Testis (tissue), 3 donors: ENCODE measurements around the gene ETFA. TPM values are rescaled to one million over a fixed set of nuclear protein-coding genes. Genes with fewer than 3 reads are reported as not detected.

Experiments used
- DNase-seq: peaks from one replicate; pipeline ENCODE4 v3.0.0-alpha.2; 2019
- H3K27ac ChIP-seq, 2 donors: fragments of 200-600 bp; sonication (generic); one replicate each; pipeline ENCODE4 v1.5.1; 2019
- H3K27me3 ChIP-seq: fragments of 200-600 bp; sonication (generic); one replicate; pipeline ENCODE4 v1.5.1; 2019
- H3K36me3 ChIP-seq: fragments of 200-600 bp; sonication (generic); one replicate; pipeline ENCODE4 v1.5.1; 2017; ENCODE audit warnings: low read depth; ENCODE audit errors: missing control alignments
- H3K4me1 ChIP-seq: fragments of 200-600 bp; sonication (generic); one replicate; pipeline ENCODE4 v1.5.1; 2019
- H3K4me3 ChIP-seq, 2 donors: fragments of 200-600 bp; sonication (generic); one replicate each; pipeline ENCODE4 v1.5.1; 2017 to 2019
- H3K9me3 ChIP-seq: fragments of 200-600 bp; sonication (generic); one replicate; pipeline ENCODE4 v1.5.1; 2017
- POLR2A ChIP-seq: fragments of 450-650 bp; IDR thresholded peaks from one replicate; pipeline ENCODE4 v1.6.1; 2017; ENCODE audit warnings: antibody characterized with exemption, mild to moderate bottlenecking, moderate library complexity
- WGBS, 2 donors: methylation state at CpG; one replicate each; pipeline ENCODE4 v1.1.5; 2018; 5-methylcytosine and 5-hydroxymethylcytosine counted together
- intact Hi-C: fragments of 100-400 bp; cut with DNase I; formaldehyde crosslinking; loops from one replicate; pipeline ENCODE4 v1.15.1; 2023; ENCODE audit warnings: low total_unique reads
- polyA plus RNA-seq: library from polyadenylated mRNA; stranded (reverse); fragments of 350-450 nt; fragmentation: Illumina TruSeq; extraction: RNeasy Lipid Tissue Mini Kit (QIAGEN cat#74804); gene quantifications from one replicate; pipeline ENCODE4 v1.2.3, GENCODE V29; 2014; ENCODE audit warnings: low read depth, low replicate concordance; ENCODE audit not compliant: insufficient read depth
- total RNA-seq, 2 donors: library from RNA; depleted of rRNA; stranded (reverse); fragments of >200 nt; gene quantifications; one replicate each; pipeline ENCODE4 v1.2.3, GENCODE V29; 2016
- TF ChIP-seq, protein P1 (sequence below), 3 experiments: fragments of 450-650 bp in 2 of 3; fragments of 200-600 bp in 1 of 3; sonication (generic) in 1 of 3; IDR thresholded peaks; one replicate each; pipeline ENCODE4 v1.5.1; 2016 to 2019; ENCODE audit warnings: antibody characterized with exemption in 3 of 3, mild to moderate bottlenecking in 2 of 3, moderate library complexity in 1 of 3

ETFA gene
- total and polyA plus RNA-seq, 3 donors from 2014 or later: 58.3 to 72.7 (median 72.1) TPM

DNA sequence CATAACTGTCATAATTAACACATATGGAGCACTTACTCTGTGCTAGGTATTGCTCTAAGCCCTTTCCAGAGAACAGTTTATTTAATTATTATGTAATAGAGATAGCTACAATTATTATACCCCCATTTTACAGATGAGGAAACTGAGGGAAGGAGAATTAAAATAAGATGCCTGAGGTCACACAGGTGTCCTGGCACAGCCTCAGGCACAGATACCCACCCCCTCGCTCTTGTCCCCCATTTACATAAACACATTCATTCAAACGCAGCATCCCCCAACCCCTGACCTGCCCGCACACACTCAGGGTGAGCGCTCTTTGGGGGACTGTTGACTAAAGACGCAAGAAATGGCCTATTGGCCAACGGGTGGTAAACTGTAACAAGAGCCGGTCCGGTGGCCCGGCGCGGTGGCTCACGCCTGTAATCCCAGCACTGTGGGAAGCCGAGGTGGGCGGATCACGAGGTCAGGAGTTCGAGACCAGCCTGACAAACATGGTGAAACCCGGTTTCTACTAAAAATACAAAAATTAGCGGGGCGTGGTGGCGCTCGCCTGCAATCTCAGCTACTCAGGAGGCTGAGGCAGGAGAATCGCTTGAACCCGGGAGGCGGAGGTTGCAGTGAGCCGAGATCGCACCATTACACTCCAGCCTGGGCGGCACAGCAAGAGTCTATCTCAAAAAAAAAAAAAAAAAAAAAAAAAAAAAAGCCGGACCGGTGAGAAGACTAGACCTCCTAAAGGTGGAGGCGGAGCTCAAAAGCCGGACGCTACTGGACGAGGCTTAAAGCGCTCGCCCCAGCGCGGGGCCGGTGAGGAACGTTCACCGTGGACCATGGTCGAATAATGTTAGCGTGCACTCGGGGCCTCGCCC lies 23.4 kb upstream of the ETFA start:
- TF ChIP-seq, protein P1, sequence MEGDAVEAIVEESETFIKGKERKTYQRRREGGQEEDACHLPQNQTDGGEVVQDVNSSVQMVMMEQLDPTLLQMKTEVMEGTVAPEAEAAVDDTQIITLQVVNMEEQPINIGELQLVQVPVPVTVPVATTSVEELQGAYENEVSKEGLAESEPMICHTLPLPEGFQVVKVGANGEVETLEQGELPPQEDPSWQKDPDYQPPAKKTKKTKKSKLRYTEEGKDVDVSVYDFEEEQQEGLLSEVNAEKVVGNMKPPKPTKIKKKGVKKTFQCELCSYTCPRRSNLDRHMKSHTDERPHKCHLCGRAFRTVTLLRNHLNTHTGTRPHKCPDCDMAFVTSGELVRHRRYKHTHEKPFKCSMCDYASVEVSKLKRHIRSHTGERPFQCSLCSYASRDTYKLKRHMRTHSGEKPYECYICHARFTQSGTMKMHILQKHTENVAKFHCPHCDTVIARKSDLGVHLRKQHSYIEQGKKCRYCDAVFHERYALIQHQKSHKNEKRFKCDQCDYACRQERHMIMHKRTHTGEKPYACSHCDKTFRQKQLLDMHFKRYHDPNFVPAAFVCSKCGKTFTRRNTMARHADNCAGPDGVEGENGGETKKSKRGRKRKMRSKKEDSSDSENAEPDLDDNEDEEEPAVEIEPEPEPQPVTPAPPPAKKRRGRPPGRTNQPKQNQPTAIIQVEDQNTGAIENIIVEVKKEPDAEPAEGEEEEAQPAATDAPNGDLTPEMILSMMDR (IDR thresholded peaks at IDR 0.05): no peak
- no peak for TF ChIP-seq POLR2A
- no peak overlapping the region for H3K27ac ChIP-seq
- intact Hi-C loops: no loop called here
- H3K4me1 ChIP-seq: peaks cover 3% of the 10 kb centered on the region
- no peak for DNase-seq
- H3K27me3 ChIP-seq: peaks cover 3% of the 10 kb centered on the region
- WGBS, 2 donors: 14 to 17% methylated on average over 39 to 44 of the region's 44 CpGs
- H3K36me3 ChIP-seq: no peaks in the 10 kb centered on the region
- no peaks in the 10 kb centered on the region for H3K9me3 ChIP-seq
- no peak overlapping the region for H3K4me3 ChIP-seq

DNA sequence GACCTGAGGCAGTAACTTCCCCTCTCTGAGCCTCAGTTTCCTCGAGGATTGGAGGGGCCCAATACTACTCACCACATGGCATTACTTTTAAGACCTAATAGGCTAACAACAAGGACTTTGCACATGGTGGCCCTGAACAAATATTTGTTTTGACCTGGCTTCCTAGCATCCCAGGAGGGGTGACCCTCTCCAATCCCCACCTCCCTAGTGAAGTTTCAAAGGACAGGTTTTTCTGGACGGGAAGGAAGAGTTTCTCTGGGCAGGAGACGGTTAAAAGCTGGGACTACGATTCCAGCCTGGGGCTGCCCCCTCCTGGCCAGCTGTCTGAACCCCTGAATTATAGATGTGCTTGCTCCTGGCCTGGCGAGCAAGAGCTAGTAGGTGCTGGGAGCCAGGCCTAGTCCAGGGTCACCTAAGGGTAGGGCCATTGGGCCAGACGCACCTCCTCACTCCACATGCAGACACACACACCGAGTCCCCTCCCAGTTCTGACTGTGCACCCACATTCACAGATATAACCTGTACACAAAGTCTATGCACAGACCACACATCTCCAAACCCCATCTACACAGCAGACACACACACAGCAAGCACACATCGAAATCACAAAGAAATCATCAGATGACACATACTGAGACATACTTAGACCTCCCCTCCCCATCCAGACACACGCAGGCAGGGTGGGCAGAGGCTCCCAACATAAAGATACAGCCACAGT lies 22.6 kb upstream of the ETFA start:
- intact Hi-C loops: no loop called here

DNA sequence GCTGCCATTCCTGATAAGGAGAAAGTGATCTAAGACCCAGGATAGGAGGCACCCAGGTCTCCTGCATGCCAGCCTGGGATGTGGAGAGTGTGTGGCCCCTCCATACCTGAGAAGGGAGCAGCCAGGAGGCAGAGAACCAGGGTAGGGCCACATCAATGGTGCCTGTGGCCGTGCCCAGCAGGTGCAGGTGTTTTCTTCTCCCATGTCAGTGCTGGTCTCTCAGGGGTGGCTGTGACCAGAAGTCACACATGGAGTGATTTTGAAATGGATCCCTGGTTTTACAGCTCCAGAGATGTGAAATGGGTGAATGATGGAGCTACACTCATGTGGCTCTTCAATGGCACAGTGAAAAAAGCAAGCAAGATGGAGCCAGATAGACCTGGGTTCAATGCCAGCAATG lies 22.0 kb upstream of the ETFA start:
- Histone ChIP-seq H3K27me3 (peaks cover 3% of the 10 kb centered on the region), H3K4me3 (no peak overlapping the region), H3K9me3 (no peaks in the 10 kb centered on the region), H3K27ac (no peak overlapping the region), H3K36me3 (no peaks in the 10 kb centered on the region), H3K4me1 (no peaks in the 10 kb centered on the region)
- DNase-seq: no peak
- TF ChIP-seq POLR2A: no peak
- TF ChIP-seq, protein P1 (IDR thresholded peaks at IDR 0.05): no peak
- 94 to 100% methylated on average over 1 of the region's 1 CpG for WGBS, 2 donors
- intact Hi-C loops: no loop called here

More for the DNA sequence above, 22.6 kb upstream of the ETFA start:
- H3K4me3 ChIP-seq: no peak overlapping the region
- WGBS, 2 donors: 50 to 55% methylated on average over 6 to 9 of the region's 9 CpGs
- no peaks in the 10 kb centered on the region for H3K9me3 ChIP-seq
- H3K36me3 ChIP-seq: no peaks in the 10 kb centered on the region
- TF ChIP-seq, protein P1 (IDR thresholded peaks at IDR 0.05): no peak
- TF ChIP-seq POLR2A: no peak
- no peaks in the 10 kb centered on the region for H3K4me1 ChIP-seq
- H3K27me3 ChIP-seq: peaks cover 3% of the 10 kb centered on the region
- H3K27ac ChIP-seq: no peak overlapping the region
- DNase-seq: no peak

DNA sequence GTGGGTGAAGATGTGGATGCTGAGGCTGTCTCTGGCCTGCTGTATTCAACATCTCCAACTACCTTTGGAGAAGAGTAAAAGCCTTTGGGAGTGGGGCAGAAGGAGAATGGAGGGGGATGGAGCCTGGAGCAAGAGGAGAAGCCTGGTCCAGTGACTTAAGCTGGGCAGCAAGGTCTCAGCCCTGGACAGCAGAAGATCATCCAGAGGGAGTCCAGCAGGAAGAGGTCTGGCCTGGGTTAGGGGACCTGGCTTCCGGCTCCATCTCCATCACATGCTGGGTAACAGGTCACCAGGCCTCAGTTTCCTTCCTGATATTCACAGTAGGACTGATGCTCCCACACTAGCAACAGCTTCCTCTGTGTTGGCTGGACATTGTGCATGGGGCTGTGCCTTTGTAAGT lies 21.5 kb upstream of the ETFA start:
- DNase-seq: no peak
- Histone ChIP-seq H3K4me1 (no peaks in the 10 kb centered on the region), H3K36me3 (no peaks in the 10 kb centered on the region), H3K27ac (no peak overlapping the region), H3K27me3 (peaks cover 3% of the 10 kb centered on the region), H3K4me3 (no peak overlapping the region), H3K9me3 (no peaks in the 10 kb centered on the region)
- WGBS, 2 donors: 100% methylated on average over 1 of the region's 1 CpG; no CpG with 5 or more reads in 1 of the 2 donors
- TF ChIP-seq POLR2A: no peak
- TF ChIP-seq, protein P1 (IDR thresholded peaks at IDR 0.05): no peak
- intact Hi-C loops: no loop called here
